ENCODE data around the gene PRDM16.

Gene PRDM16

DNA sequence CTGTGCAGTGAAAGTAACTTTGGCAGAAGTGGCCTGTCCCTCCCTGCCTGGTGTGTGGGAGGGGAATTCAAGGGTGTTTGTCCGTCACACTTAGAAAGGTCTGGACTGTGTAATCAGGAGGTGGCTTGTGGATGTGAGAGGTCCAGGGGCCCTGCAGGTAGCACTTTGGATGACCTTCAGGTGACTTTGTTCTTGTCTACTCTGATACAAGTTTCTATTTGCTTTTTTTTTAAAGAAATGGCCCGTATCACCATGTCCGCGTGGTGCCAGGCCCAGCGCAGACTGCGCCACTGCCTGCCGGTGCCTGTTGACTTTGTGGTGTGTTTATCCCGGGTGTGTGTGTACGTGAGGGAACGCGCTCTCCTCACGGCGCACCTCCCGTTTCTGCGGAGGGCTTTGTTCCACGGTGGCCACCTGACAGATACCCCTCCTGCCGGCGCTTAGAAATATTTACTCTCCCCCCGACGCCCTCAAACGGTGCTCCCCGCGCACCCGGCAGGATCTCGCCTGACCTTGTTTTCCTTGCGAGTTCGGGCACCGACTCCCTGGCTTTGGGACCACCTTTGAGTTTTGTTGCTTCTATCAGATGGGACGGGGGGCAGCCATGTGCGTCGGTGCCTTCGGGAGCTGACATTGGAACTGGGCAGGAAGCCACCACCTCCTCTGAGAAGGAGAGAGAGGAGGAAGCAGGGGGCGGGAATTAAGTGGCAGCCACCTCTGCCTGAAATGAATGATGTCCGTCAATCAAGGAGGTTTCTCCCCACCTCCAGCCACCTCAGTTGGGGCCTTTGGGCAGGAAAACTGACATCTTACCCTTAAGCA is 119.4 kb downstream of the PRDM16 start:
- no peak overlapping the region for H3K4me3 ChIP-seq (ENCODE audit: low read depth, low read length)
- TF ChIP-seq, protein P1, sequence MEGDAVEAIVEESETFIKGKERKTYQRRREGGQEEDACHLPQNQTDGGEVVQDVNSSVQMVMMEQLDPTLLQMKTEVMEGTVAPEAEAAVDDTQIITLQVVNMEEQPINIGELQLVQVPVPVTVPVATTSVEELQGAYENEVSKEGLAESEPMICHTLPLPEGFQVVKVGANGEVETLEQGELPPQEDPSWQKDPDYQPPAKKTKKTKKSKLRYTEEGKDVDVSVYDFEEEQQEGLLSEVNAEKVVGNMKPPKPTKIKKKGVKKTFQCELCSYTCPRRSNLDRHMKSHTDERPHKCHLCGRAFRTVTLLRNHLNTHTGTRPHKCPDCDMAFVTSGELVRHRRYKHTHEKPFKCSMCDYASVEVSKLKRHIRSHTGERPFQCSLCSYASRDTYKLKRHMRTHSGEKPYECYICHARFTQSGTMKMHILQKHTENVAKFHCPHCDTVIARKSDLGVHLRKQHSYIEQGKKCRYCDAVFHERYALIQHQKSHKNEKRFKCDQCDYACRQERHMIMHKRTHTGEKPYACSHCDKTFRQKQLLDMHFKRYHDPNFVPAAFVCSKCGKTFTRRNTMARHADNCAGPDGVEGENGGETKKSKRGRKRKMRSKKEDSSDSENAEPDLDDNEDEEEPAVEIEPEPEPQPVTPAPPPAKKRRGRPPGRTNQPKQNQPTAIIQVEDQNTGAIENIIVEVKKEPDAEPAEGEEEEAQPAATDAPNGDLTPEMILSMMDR (IDR thresholded peaks at IDR 0.05; ENCODE audit: borderline replicate concordance, insufficient read depth, low read depth, low read length): no peak

DNA sequence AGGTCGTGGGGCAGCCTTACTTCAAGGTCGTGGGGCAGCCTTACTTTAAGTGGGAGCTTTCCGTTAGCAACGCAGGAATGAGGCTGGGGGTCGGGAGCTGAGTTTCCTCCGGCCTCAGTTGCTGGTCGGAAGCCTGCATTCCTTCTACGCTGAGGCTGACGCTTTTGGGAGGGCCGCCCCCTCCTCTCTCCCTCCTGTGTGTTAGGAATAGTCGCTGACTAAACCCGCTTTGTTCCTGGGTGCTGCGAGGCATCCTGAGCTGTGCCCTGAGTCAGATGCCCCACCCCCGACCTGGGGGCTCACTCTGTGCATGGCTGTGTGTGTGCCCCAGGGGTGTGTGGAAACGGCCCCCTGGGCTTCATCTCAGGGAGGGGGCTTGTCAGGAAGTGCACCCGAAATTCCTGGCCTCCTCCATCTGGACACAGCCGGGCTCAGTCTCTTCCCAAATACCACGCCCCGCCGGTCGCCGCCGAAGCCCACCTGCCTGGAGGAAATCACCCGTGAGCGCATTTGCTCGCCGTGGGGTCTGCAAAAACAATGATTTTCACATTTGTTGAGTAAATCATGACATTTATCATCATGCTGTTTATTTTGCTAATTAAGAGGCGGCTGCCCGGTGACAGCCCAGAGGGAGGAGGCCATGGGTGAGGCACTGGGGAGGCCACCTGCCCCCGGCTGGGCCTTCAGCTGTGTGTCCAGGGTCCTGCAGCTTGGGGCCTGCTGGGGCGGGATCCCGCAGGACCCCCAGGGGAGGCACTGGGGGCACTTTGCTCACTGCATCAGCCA is 121.4 kb downstream of the PRDM16 start:
- no peak overlapping the region for H3K4me3 ChIP-seq (ENCODE audit: low read depth, low read length)
- TF ChIP-seq, protein P1 (IDR thresholded peaks at IDR 0.05; ENCODE audit: borderline replicate concordance, insufficient read depth, low read depth, low read length): no peak

DNA sequence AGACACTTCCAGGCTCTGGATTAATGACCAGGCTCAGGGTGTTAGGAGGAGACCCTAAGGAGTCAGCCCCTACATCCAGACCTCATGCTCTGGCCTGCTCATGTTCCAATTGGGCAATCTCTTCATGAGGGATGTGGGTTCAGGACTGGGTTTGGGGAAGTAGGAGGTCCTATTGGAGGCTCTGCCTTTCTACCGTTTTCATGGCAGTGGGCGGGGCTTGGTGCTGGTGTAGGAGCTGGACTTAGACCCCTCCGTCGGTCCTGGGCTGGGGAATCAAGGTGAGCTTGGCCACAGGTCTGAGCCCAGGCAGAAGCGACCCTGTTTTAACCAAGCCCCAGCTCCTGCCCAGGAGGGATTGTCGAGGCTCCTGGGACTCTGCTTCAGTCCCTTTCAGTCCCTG is 123.4 kb downstream of the PRDM16 start:
- TF ChIP-seq, protein P1 (IDR thresholded peaks at IDR 0.05; ENCODE audit: borderline replicate concordance, insufficient read depth, low read depth, low read length): no peak
- no peak overlapping the region for H3K4me3 ChIP-seq (ENCODE audit: low read depth, low read length)

DNA sequence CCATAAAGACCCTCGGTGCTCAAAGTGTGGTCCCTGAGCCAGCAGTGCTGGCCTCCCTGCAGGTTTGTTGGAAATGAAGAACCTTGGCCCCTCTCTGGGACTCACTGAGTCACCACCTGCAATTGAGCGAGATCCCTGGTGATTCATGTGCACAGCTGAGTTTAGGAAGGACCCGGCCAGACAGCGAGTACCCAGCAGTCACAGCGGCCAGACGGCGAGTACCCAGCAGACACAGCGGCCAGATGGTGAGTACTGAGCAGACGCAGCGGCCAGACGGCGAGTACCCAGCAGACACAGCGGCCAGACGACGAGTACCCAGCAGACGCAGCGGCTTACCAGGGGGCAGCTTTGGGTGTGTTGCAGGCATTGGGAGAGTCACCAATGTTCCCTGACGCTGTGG is 123.8 kb downstream of the PRDM16 start:
- TF ChIP-seq, protein P1 (IDR thresholded peaks at IDR 0.05; ENCODE audit: borderline replicate concordance, insufficient read depth, low read depth, low read length): no peak
- H3K4me3 ChIP-seq (ENCODE audit: low read depth, low read length): no peak overlapping the region

DNA sequence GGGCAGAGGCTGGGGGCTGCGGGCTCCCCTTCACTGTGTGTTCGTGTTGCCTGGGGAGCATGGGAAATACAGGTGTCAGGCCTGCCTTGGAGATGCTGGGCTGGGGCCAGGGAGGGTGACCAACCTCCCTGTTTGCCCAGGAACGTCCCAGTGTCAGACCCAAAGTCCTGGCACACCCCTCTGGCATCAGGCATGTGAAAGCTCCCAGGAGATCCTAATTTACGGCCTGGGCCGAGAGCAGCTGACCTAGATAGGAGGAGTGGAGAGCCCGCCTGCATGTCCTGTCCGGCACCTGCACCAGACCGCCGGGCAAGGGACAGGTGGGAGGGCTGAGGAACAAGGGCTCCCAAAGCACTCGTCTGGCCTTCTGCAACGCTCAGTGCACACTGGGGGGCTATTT is 124.8 kb downstream of the PRDM16 start:
- TF ChIP-seq, protein P1 (IDR thresholded peaks at IDR 0.05; ENCODE audit: borderline replicate concordance, insufficient read depth, low read depth, low read length): no peak
- H3K4me3 ChIP-seq (ENCODE audit: low read depth, low read length): no peak overlapping the region

DNA sequence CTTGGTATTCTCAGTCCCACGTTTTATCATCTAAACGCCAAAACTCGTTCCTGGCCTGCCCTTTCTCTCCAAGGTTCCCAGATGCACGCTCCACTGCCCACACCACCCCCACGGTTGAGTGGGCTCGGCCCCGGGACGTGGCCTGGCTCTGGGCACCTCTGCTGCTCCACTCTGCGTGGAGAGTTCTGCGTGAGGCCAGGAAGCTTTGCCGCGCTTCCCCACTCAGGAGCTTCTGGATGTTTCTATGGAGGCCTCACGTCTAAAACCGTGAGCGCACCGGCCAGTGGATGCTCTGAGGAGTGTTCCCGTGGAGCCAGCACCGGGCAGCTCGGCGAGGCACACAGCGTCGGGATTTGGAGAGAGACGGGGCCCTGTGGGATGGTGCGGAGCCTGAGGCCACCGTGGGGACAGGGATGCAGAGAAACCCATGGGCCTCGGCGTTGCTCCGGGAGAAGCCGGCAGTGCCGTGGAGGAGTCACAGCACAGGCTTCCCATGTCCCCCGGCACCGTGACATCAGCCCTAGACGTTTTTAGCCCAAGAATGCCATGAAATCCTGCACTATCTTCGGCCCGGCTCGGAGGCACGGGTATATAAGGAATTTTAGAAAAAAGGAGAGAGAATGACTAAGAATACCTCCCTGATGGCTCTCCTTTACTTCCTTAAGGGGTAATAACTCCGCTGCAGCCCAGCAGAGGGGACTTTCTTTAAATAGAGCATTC is 125.9 kb downstream of the PRDM16 start:
- no peak overlapping the region for H3K4me3 ChIP-seq (ENCODE audit: low read depth, low read length)
- TF ChIP-seq, protein P1 (IDR thresholded peaks at IDR 0.05; ENCODE audit: borderline replicate concordance, insufficient read depth, low read depth, low read length): no peak

Measured in GM12875 (cell line).